ENCODE data around the gene IL10RA.

Gene IL10RA

DNA sequence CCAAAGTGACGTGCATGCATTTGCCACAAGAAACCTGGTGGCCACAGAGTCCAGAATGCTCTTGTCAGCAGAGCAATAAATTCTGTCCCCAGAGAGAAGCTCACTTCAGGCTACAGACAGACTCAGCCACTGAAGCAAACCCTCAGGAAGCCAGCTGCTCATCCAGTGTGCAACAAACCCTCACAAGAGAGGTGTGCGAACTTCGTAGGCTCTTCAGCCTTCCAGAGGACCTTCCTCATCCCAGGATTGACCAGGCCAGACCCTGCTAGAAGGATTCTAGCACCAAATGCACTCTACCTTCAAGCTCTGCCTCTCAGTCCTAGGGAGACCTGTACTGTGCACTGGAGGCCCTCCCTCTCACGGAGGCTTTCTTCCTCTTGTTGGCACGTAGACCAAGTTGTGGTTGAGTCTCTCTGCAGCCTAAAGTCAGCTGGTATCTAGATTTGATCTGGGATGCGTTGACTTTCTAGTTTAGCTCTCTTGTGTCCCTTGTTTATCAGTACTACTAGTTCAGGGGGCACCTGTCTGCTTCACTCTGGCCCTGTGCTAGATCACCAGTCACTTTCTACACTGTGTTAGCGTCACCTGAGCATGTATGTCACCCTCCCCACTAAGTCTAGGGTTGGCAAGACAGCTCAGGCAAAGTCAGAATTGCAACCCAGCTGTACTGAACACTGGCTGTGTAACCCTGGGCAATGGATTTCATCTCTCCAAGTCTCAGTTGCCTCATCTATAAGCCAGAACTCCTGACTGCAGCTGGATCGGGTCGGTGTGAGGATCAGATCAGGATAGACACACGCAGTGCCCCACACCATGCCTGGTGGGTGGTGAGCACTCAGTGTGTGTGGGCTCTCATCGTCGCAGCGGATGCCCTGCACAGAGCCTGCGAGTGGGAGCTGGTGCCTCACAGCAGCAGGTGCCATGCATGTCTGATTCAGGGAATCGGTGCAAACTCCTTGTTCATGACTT, 34.9 kb upstream of the IL10RA start:
- H3K4me1 Mint-ChIP-seq (ENCODE audit: low read depth) = peaks cover 67% of the 10 kb centered on the region

DNA sequence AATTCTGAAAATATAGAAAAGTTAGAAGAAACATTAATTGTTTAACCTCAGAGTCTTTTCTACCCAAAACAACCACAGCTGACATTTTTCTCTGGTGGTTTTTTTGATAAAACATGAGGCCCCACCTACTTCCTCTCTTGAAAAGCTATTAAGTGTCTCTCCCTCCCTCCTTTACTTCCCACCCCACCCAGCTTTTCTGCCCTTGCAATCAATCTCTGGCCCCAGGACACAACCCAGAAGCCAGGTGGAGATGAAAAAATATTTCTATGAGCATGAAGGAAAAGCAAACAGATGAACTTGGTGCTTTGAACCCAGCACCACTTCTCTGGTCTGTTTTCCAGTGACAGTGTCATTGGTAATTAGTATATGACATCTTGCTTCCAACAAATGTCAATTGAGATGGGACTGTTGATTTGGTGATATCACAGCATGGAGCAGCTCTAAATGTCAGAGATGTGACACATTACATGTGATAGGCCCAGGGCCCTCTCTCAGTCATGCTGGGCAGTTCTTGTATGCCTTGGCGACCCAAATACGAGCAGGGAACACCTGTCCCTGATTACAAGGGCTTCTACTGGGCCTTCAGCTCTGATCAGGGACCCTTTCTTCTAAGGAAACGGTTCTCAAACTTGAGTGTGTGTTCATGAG, 33.0 kb upstream of the IL10RA start:
- peak overlapping the region; percentile 84 for H3K27ac Mint-ChIP-seq
- peaks cover 63% of the 10 kb centered on the region for H3K4me1 Mint-ChIP-seq (ENCODE audit: low read depth)
- H3K9me3 Mint-ChIP-seq = peaks cover 22% of the 10 kb centered on the region
- H3K36me3 Mint-ChIP-seq (ENCODE audit: low read depth) = peaks cover 19% of the 10 kb centered on the region
- H3K4me3 Mint-ChIP-seq = peak overlapping the region; percentile 59
- no peaks in the 10 kb centered on the region for H3K27me3 Mint-ChIP-seq (ENCODE audit: low read depth)

More for the DNA sequence above, 34.9 kb upstream of the IL10RA start:
- H3K9me3 Mint-ChIP-seq = peaks cover 4% of the 10 kb centered on the region
- peak overlapping the region; percentile 85 for H3K4me3 Mint-ChIP-seq
- no peaks in the 10 kb centered on the region for H3K27me3 Mint-ChIP-seq (ENCODE audit: low read depth)
- peak overlapping the region; percentile 96 for H3K27ac Mint-ChIP-seq
- peaks cover 5% of the 10 kb centered on the region for H3K36me3 Mint-ChIP-seq (ENCODE audit: low read depth)

- Mint-ChIP-seq H3K4me1 (ENCODE audit: low read depth) (peaks cover 38% of the 10 kb centered on the region), H3K27me3 (ENCODE audit: low read depth) (no peaks in the 10 kb centered on the region), H3K36me3 (ENCODE audit: low read depth) (peaks cover 42% of the 10 kb centered on the region), H3K4me3 (no peak overlapping the region), H3K9me3 (peaks cover 45% of the 10 kb centered on the region), H3K27ac (peak overlapping the region; percentile 18)
These were observed 27.2 kb upstream of the IL10RA start for GRCh38 chr11:117958949-117959348.

GRCh38 chr11:117959438-117960149, 26.6 kb upstream of the IL10RA start:
- peaks cover 34% of the 10 kb centered on the region for H3K4me1 Mint-ChIP-seq (ENCODE audit: low read depth)
- peaks cover 42% of the 10 kb centered on the region for H3K36me3 Mint-ChIP-seq (ENCODE audit: low read depth)
- H3K9me3 Mint-ChIP-seq = peaks cover 45% of the 10 kb centered on the region
- H3K27me3 Mint-ChIP-seq (ENCODE audit: low read depth) = no peaks in the 10 kb centered on the region
- H3K4me3 Mint-ChIP-seq = no peak overlapping the region
- peak overlapping the region; percentile 72 for H3K27ac Mint-ChIP-seq

- H3K4me1 Mint-ChIP-seq (ENCODE audit: low read depth) = peaks cover 34% of the 10 kb centered on the region
- peaks cover 45% of the 10 kb centered on the region for H3K9me3 Mint-ChIP-seq
- peak overlapping the region; percentile 72 for H3K27ac Mint-ChIP-seq
- H3K4me3 Mint-ChIP-seq = peak overlapping the region; percentile 0
- H3K36me3 Mint-ChIP-seq (ENCODE audit: low read depth) = peaks cover 42% of the 10 kb centered on the region
- no peaks in the 10 kb centered on the region for H3K27me3 Mint-ChIP-seq (ENCODE audit: low read depth)
These were observed 25.8 kb upstream of the IL10RA start for GRCh38 chr11:117960406-117960805.

- peaks cover 36% of the 10 kb centered on the region for H3K9me3 Mint-ChIP-seq
- peak overlapping the region; percentile 52 for H3K27ac Mint-ChIP-seq
- H3K36me3 Mint-ChIP-seq (ENCODE audit: low read depth) = peaks cover 35% of the 10 kb centered on the region
- no peak overlapping the region for H3K4me3 Mint-ChIP-seq
- H3K27me3 Mint-ChIP-seq (ENCODE audit: low read depth) = no peaks in the 10 kb centered on the region
- peaks cover 32% of the 10 kb centered on the region for H3K4me1 Mint-ChIP-seq (ENCODE audit: low read depth)
These were observed 24.3 kb upstream of the IL10RA start for GRCh38 chr11:117961896-117962295.

DNA sequence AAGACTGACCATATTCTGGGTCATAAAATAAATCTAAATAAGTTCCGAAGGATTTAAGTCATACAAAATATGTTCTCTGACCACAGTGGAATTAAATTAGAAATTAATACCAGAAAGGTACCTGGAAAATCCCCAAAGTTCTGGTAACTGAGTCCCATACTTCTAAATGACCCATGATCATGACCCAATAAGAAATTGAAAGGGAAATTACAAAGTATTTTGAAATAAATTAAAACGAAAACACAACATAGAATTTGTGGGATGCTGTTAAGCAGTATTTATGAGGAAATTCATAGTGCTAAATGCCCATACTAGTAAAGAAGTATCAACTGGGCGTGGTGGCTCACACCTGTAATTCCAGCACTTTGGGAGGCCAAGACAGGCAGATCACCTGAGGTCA, 23.4 kb upstream of the IL10RA start:
- Mint-ChIP-seq H3K4me1 (ENCODE audit: low read depth) (peaks cover 29% of the 10 kb centered on the region), H3K27ac (no peak overlapping the region), H3K4me3 (no peak overlapping the region), H3K9me3 (peaks cover 26% of the 10 kb centered on the region), H3K36me3 (ENCODE audit: low read depth) (peaks cover 28% of the 10 kb centered on the region), H3K27me3 (ENCODE audit: low read depth) (no peaks in the 10 kb centered on the region)

- no peaks in the 10 kb centered on the region for H3K9me3 Mint-ChIP-seq
- no peaks in the 10 kb centered on the region for H3K27me3 Mint-ChIP-seq (ENCODE audit: low read depth)
- no peak overlapping the region for H3K4me3 Mint-ChIP-seq
- H3K27ac Mint-ChIP-seq = no peak overlapping the region
- peaks cover 32% of the 10 kb centered on the region for H3K4me1 Mint-ChIP-seq (ENCODE audit: low read depth)
- peaks cover 6% of the 10 kb centered on the region for H3K36me3 Mint-ChIP-seq (ENCODE audit: low read depth)
These were observed 19.3 kb upstream of the IL10RA start for GRCh38 chr11:117966908-117967307.

GRCh38 chr11:117969160-117969991, 16.8 kb upstream of the IL10RA start:
- Mint-ChIP-seq H3K4me3 (no peak overlapping the region), H3K27me3 (ENCODE audit: low read depth) (no peaks in the 10 kb centered on the region), H3K27ac (peak overlapping the region; percentile 36), H3K9me3 (no peaks in the 10 kb centered on the region), H3K4me1 (ENCODE audit: low read depth) (peaks cover 51% of the 10 kb centered on the region), H3K36me3 (ENCODE audit: low read depth) (peaks cover 13% of the 10 kb centered on the region)

- Mint-ChIP-seq H3K27me3 (ENCODE audit: low read depth) (no peaks in the 10 kb centered on the region), H3K36me3 (ENCODE audit: low read depth) (peaks cover 14% of the 10 kb centered on the region), H3K27ac (peak overlapping the region; percentile 86), H3K4me3 (peak overlapping the region; percentile 67), H3K4me1 (ENCODE audit: low read depth) (peaks cover 58% of the 10 kb centered on the region), H3K9me3 (no peaks in the 10 kb centered on the region)
These were observed 15.7 kb upstream of the IL10RA start for GRCh38 chr11:117970400-117971024.

- Mint-ChIP-seq H3K9me3 (no peaks in the 10 kb centered on the region), H3K4me3 (no peak overlapping the region), H3K4me1 (ENCODE audit: low read depth) (peaks cover 73% of the 10 kb centered on the region), H3K27ac (no peak overlapping the region), H3K36me3 (ENCODE audit: low read depth) (peaks cover 19% of the 10 kb centered on the region), H3K27me3 (ENCODE audit: low read depth) (no peaks in the 10 kb centered on the region)
These were observed 14.2 kb upstream of the IL10RA start for GRCh38 chr11:117972044-117972443.

DNA sequence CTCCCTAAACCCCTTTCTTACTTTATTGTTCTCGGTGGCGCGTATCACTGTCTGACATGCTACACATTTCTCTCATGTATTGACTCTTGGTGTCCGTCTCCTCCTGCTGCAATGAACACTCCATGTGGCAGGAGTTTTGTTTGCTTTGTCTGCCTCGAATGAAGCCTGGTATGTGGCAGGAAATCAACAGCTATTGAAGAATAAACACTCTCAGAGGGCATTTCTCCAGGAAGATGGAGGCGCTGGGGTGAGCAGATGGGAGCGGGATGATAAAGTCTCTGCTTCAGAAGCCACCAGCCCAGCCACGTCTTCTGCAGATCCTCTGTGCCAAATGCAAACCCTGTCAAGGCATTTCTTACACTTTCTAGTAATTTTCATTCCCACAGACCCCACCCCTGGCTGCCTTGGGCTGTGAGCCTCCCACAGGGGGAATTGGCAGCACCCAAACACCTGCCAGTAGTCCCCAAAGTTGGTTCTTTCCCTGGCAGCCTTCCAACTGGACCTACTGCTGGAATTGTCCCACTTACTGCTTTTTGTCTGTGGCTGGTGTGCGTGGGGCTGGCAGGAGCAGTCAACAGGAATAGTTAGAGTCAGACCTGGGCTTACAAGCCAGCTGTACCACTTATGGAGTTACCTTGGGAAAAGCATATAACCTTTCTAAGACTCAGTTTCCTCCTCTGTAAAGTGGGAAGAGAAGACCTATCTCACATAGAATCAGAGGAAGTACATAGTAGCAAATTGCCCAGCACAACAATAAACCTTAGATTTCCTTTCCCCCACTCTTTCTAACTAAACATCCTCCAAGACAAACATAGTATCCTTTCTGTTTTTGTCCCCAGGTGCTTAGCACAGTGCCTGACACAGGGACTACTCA, 13.3 kb upstream of the IL10RA start:
- H3K9me3 Mint-ChIP-seq = no peaks in the 10 kb centered on the region
- peaks cover 80% of the 10 kb centered on the region for H3K4me1 Mint-ChIP-seq (ENCODE audit: low read depth)
- no peaks in the 10 kb centered on the region for H3K27me3 Mint-ChIP-seq (ENCODE audit: low read depth)
- H3K36me3 Mint-ChIP-seq (ENCODE audit: low read depth) = peaks cover 26% of the 10 kb centered on the region
- peak overlapping the region; percentile 81 for H3K27ac Mint-ChIP-seq
- H3K4me3 Mint-ChIP-seq = peak overlapping the region; percentile 26

- Mint-ChIP-seq H3K27me3 (ENCODE audit: low read depth) (no peaks in the 10 kb centered on the region), H3K9me3 (no peaks in the 10 kb centered on the region), H3K27ac (peak overlapping the region; percentile 81), H3K4me1 (ENCODE audit: low read depth) (peaks cover 80% of the 10 kb centered on the region), H3K4me3 (peak overlapping the region; percentile 26), H3K36me3 (ENCODE audit: low read depth) (peaks cover 28% of the 10 kb centered on the region)
These were observed 12.7 kb upstream of the IL10RA start for GRCh38 chr11:117973503-117973860.

All from T-helper 1 cell treated with Interleukin-12 subunit alpha and Interleukin-12 subunit beta and Interleukin-4 antibody, amounts not matched to agents 30 μg/mL and 1 μg/mL, for 36 hours (primary cell).